GM23338 (cell line): Measurements from ENCODE around the gene CACUL1. TPM values are rescaled to one million over a fixed set of nuclear protein-coding genes. Genes with fewer than 3 reads are reported as not detected.

Experiments
- ATAC-seq: fragments of 200-7000 bp; cut with Tn5 transposase; 3 replicates; pipeline ENCODE4 v1.9.1; 2020
- DNase-seq: peaks from one replicate; pipeline ENCODE4 v3.0.0-alpha.2; 2015; ENCODE audit warnings: low spot score
- H2AFZ ChIP-seq: fragments of 200-600 bp; sonication (generic); 2 replicates; pipeline ENCODE4 v1.8.0; 2016; ENCODE audit warnings: antibody characterized with exemption, mild to moderate bottlenecking, moderate library complexity
- H3F3A ChIP-seq: fragments of 200-600 bp; sonication (generic); replicated peaks from 2 replicates; pipeline ENCODE4 v1.8.0; 2017; ENCODE audit warnings: antibody characterized with exemption, mixed run types, low read depth
- H3K27ac ChIP-seq: fragments of 200-600 bp; sonication (generic); 2 replicates; pipeline ENCODE4 v1.6.1; 2016; ENCODE audit warnings: low read depth
- H3K27me3 ChIP-seq: fragments of 200-600 bp; sonication (generic); 2 replicates; pipeline ENCODE4 v1.8.0; 2016; ENCODE audit warnings: mild to moderate bottlenecking, mixed run types, moderate library complexity; ENCODE audit not compliant: insufficient read depth
- H3K36me3 ChIP-seq: fragments of 200-600 bp; sonication (generic); 2 replicates; pipeline ENCODE4 v1.8.0; 2016; ENCODE audit warnings: mild to moderate bottlenecking; ENCODE audit not compliant: insufficient read depth
- H3K4me1 ChIP-seq: fragments of 200-600 bp; sonication (generic); 2 replicates; pipeline ENCODE4 v1.8.0; 2016; ENCODE audit warnings: mild to moderate bottlenecking, moderate library complexity; ENCODE audit not compliant: insufficient read depth
- H3K4me2 ChIP-seq: fragments of 200-600 bp; sonication (generic); 2 replicates; pipeline ENCODE4 v1.7.1; 2017; ENCODE audit warnings: mixed run types
- H3K4me3 ChIP-seq: fragments of 200-600 bp; sonication (generic); 2 replicates; pipeline ENCODE4 v1.6.1; 2016; ENCODE audit warnings: mixed run types
- H3K79me2 ChIP-seq: fragments of 200-600 bp; sonication (generic); replicated peaks from 2 replicates; pipeline ENCODE4 v1.8.0; 2017; ENCODE audit warnings: mild to moderate bottlenecking; ENCODE audit not compliant: insufficient read depth
- H3K9me2 ChIP-seq: fragments of 200-600 bp; sonication (generic); 2 replicates; pipeline ENCODE4 v1.8.0; 2017; ENCODE audit not compliant: insufficient read depth
- H4K20me1 ChIP-seq: fragments of 200-600 bp; sonication (generic); replicated peaks from 2 replicates; pipeline ENCODE4 v1.8.0; 2017; ENCODE audit warnings: mild to moderate bottlenecking; ENCODE audit not compliant: insufficient read depth
- H3K27ac Mint-ChIP-seq: 2 replicates; pipeline ENCODE4 v1.8.0; 2020; ENCODE audit warnings: inconsistent platforms, mild to moderate bottlenecking, moderate library complexity, mixed read lengths
- H3K27me3 Mint-ChIP-seq: 3 replicates; pipeline ENCODE4 v1.8.0; 2022; ENCODE audit warnings: low read depth, mild to moderate bottlenecking, moderate library complexity, mixed read lengths, inconsistent platforms; ENCODE audit not compliant: insufficient read depth, poor library complexity
- H3K36me3 Mint-ChIP-seq: 3 replicates; pipeline ENCODE4 v1.8.0; 2021; ENCODE audit warnings: low read depth, mild to moderate bottlenecking, inconsistent platforms, moderate library complexity, mixed read lengths
- H3K4me1 Mint-ChIP-seq: 3 replicates; pipeline ENCODE4 v1.8.0; 2020; ENCODE audit warnings: mild to moderate bottlenecking, inconsistent platforms, mixed read lengths
- H3K4me3 Mint-ChIP-seq: 3 replicates; pipeline ENCODE4 v1.8.0; 2021; ENCODE audit warnings: moderate library complexity, mild to moderate bottlenecking, inconsistent platforms, mixed read lengths
- H3K9me3 Mint-ChIP-seq: 3 replicates; pipeline ENCODE4 v1.8.0; 2020; ENCODE audit warnings: moderate library complexity, mild to moderate bottlenecking, inconsistent platforms, mixed read lengths
- CREB1 ChIP-seq: fragments of 250-450 bp; sonication (Bioruptor Pico); IDR thresholded peaks from 2 replicates; pipeline ENCODE4 v1.5.0; 2020; ENCODE audit warnings: low read depth, mild to moderate bottlenecking, moderate library complexity
- EZH2 ChIP-seq: fragments of 200-600 bp; sonication (generic); IDR thresholded peaks from one replicate; pipeline ENCODE4 v1.8.0; 2017; ENCODE audit warnings: antibody characterized with exemption, mild to moderate bottlenecking, low read depth; ENCODE audit not compliant: unreplicated experiment
- JUNB ChIP-seq: IDR thresholded peaks from one replicate; pipeline ENCODE4 v1.6.1; 2016; ENCODE audit warnings: antibody characterized with exemption; ENCODE audit not compliant: unreplicated experiment
- POLR2AphosphoS5 ChIP-seq: IDR thresholded peaks from 2 replicates; pipeline ENCODE4 v1.6.1; 2016; ENCODE audit warnings: antibody characterized with exemption, low read depth
- REST ChIP-seq: IDR thresholded peaks from one replicate; pipeline ENCODE4 v1.6.1; 2018; ENCODE audit warnings: antibody characterized with exemption; ENCODE audit not compliant: unreplicated experiment
- STAT1 ChIP-seq: IDR thresholded peaks from one replicate; pipeline ENCODE4 v1.6.1; 2016; ENCODE audit warnings: antibody characterized with exemption; ENCODE audit not compliant: unreplicated experiment
- polyA plus RNA-seq: library from polyadenylated mRNA; unstranded; fragments of >200 nt; fragmentation: Nextera tagmentation; extraction: Ambion mirVana; gene quantifications from 2 replicates; pipeline ENCODE4 v1.2.1, GENCODE V29; 2016
- total RNA-seq: library from RNA; depleted of rRNA; stranded (reverse); fragments of >200 nt; shearing (Covaris generic); gene quantifications from 2 replicates; pipeline ENCODE4 v1.2.3, GENCODE V29; 2014
- TF ChIP-seq, protein P1 (sequence below): fragments of 250-450 bp; sonication (Bioruptor Pico); IDR thresholded peaks from 2 replicates; pipeline ENCODE4 v1.5.0; 2020; ENCODE audit warnings: mild to moderate bottlenecking, moderate library complexity

CACUL1 gene
- total and polyA plus RNA-seq, 2 experiments from 2014 or later = 46.4 to 59.4 TPM

GRCh38 chr10:118670472-118671124 lies 84.2 kb downstream of the CACUL1 start (continued):
- TF ChIP-seq, protein P1, sequence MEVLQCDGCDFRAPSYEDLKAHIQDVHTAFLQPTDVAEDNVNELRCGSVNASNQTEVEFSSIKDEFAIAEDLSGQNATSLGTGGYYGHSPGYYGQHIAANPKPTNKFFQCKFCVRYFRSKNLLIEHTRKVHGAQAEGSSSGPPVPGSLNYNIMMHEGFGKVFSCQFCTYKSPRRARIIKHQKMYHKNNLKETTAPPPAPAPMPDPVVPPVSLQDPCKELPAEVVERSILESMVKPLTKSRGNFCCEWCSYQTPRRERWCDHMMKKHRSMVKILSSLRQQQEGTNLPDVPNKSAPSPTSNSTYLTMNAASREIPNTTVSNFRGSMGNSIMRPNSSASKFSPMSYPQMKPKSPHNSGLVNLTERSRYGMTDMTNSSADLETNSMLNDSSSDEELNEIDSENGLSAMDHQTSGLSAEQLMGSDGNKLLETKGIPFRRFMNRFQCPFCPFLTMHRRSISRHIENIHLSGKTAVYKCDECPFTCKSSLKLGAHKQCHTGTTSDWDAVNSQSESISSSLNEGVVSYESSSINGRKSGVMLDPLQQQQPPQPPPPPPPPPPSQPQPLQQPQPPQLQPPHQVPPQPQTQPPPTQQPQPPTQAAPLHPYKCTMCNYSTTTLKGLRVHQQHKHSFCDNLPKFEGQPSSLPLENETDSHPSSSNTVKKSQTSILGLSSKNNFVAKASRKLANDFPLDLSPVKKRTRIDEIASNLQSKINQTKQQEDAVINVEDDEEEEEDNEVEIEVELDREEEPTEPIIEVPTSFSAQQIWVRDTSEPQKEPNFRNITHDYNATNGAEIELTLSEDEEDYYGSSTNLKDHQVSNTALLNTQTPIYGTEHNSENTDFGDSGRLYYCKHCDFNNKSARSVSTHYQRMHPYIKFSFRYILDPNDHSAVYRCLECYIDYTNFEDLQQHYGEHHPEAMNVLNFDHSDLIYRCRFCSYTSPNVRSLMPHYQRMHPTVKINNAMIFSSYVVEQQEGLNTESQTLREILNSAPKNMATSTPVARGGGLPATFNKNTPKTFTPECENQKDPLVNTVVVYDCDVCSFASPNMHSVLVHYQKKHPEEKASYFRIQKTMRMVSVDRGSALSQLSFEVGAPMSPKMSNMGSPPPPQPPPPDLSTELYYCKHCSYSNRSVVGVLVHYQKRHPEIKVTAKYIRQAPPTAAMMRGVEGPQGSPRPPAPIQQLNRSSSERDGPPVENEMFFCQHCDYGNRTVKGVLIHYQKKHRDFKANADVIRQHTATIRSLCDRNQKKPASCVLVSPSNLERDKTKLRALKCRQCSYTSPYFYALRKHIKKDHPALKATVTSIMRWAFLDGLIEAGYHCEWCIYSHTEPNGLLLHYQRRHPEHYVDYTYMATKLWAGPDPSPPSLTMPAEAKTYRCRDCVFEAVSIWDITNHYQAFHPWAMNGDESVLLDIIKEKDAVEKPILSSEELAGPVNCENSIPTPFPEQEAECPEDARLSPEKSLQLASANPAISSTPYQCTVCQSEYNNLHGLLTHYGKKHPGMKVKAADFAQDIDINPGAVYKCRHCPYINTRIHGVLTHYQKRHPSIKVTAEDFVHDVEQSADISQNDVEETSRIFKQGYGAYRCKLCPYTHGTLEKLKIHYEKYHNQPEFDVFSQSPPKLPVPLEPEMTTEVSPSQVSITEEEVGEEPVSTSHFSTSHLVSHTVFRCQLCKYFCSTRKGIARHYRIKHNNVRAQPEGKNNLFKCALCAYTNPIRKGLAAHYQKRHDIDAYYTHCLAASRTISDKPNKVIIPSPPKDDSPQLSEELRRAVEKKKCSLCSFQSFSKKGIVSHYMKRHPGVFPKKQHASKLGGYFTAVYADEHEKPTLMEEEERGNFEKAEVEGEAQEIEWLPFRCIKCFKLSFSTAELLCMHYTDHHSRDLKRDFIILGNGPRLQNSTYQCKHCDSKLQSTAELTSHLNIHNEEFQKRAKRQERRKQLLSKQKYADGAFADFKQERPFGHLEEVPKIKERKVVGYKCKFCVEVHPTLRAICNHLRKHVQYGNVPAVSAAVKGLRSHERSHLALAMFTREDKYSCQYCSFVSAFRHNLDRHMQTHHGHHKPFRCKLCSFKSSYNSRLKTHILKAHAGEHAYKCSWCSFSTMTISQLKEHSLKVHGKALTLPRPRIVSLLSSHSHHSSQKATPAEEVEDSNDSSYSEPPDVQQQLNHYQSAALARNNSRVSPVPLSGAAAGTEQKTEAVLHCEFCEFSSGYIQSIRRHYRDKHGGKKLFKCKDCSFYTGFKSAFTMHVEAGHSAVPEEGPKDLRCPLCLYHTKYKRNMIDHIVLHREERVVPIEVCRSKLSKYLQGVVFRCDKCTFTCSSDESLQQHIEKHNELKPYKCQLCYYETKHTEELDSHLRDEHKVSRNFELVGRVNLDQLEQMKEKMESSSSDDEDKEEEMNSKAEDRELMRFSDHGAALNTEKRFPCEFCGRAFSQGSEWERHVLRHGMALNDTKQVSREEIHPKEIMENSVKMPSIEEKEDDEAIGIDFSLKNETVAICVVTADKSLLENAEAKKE (CRISPR knock-in tag) = no peak
- TF ChIP-seq REST (no peak), POLR2AphosphoS5 (no peak)

DNA sequence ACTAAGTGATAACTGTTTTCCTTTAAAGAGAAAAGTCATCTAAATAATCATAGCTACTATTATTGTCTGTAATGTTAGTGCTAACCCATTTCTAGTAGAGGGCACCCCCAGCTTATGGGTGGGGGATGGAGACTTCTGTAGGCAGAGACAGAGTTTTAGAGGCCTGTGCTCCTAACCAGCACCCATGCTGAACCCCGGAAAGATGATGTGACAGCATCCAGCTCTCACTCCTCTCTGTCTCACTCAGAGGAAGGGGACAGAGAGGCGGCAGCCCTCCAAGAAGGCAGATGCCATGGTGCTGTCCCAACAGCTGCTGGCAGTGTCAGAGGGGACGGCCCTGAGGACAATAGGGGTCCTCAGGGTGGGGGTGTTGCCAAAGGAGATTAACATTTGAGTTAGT lies 84.9 kb downstream of the CACUL1 start:
- H3F3A ChIP-seq = no peaks in the 10 kb centered on the region
- Mint-ChIP-seq H3K9me3 (no peaks in the 10 kb centered on the region), H3K36me3 (no peaks in the 10 kb centered on the region), H3K4me3 (no peak overlapping the region), H3K27ac (no peak overlapping the region), H3K4me1 (peaks cover 2% of the 10 kb centered on the region; the same call in 1 of the 3 replicates), H3K27me3 (peaks cover 16% of the 10 kb centered on the region)
- H3K9me2 ChIP-seq = no peaks in the 10 kb centered on the region
- ATAC-seq (no peak), DNase-seq (no peak)
- no peaks in the 10 kb centered on the region; the same call in 1 of the 2 replicates for H4K20me1 ChIP-seq
- no peak overlapping the region for H3K4me3 ChIP-seq
- no peak overlapping the region for H3K4me2 ChIP-seq
- no peak overlapping the region for H2AFZ ChIP-seq
- H3K79me2 ChIP-seq = no peaks in the 10 kb centered on the region
- H3K4me1 ChIP-seq = no peaks in the 10 kb centered on the region
- H3K36me3 ChIP-seq = no peaks in the 10 kb centered on the region
- no peak overlapping the region for H3K27ac ChIP-seq
- no peaks in the 10 kb centered on the region for H3K27me3 ChIP-seq
- TF ChIP-seq CREB1 (CRISPR knock-in tag) = no peak
- no peak for TF ChIP-seq STAT1
- TF ChIP-seq JUNB = no peak
- TF ChIP-seq EZH2 = no peak
